ENCODE measurements around the gene HECW1. TPM values are rescaled to one million over a fixed set of nuclear protein-coding genes. Genes with fewer than 3 reads are reported as not detected.

Gene HECW1
- total and polyA plus RNA-seq, 4 donors = 0.05 TPM; not detected in 3

- Histone ChIP-seq H3K27me3 (ENCODE audit: control insufficient read depth in 4 of 4, insufficient read depth in 4 of 4, low read length in 3 of 4) (peaks cover 0 to 13% (median 4%) of the 10 kb centered on the region in 4 donors), H3K36me3 (ENCODE audit: control insufficient read depth in 4 of 4, insufficient read depth in 3 of 4, low read depth in 1 of 4, low read length in 3 of 4) (no peaks in the 10 kb centered on the region), H3K9ac (ENCODE audit: low read depth in 1 of 2, low read length in 2 of 2) (no peak overlapping the region), H3K27ac (ENCODE audit: low read depth in 1 of 2, low read length in 2 of 2) (no peak overlapping the region), H3K4me3 (ENCODE audit: low read depth in 1 of 3, low read length in 3 of 3) (no peak overlapping the region), H3K9me3 (ENCODE audit: control insufficient read depth in 4 of 4, low read length in 3 of 4) (no peaks in the 10 kb centered on the region), H3K4me1 (ENCODE audit: control insufficient read depth in 4 of 4, insufficient read depth in 4 of 4, low read length in 3 of 4) (no peaks in the 10 kb centered on the region)
- TF ChIP-seq RAD21 (IDR thresholded peaks at IDR 0.05) = no peak
- TF ChIP-seq MAX (IDR thresholded peaks at IDR 0.05) = no peak
- TF ChIP-seq SP1 (IDR thresholded peaks at IDR 0.05) = no peak
- no peak for TF ChIP-seq ATF3 (IDR thresholded peaks at IDR 0.05)
- no peak for TF ChIP-seq JUND (IDR thresholded peaks at IDR 0.05)
- no peak for DNase-seq (ENCODE audit: low spot score)
- WGBS = 61% methylated on average over 7 of the region's 7 CpGs
These were observed 86.2 kb downstream of the HECW1 start for GRCh38 chr7:43198599-43199090.

GRCh38 chr7:43199371-43200160 is 87.1 kb downstream of the HECW1 start:
- DNase-seq (ENCODE audit: low spot score) = no peak
- no peak overlapping the region for H3K27ac ChIP-seq (ENCODE audit: low read depth in 1 of 2, low read length in 2 of 2)
- H3K36me3 ChIP-seq (ENCODE audit: control insufficient read depth in 4 of 4, insufficient read depth in 3 of 4, low read depth in 1 of 4, low read length in 3 of 4) = no peaks in the 10 kb centered on the region
- H3K9me3 ChIP-seq (ENCODE audit: control insufficient read depth in 4 of 4, low read length in 3 of 4) = no peaks in the 10 kb centered on the region
- H3K9ac ChIP-seq (ENCODE audit: low read depth in 1 of 2, low read length in 2 of 2) = no peak overlapping the region
- WGBS = 54% methylated on average over 8 of the region's 8 CpGs
- no peak overlapping the region for H3K4me3 ChIP-seq (ENCODE audit: low read depth in 1 of 3, low read length in 3 of 3)
- TF ChIP-seq RAD21 (IDR thresholded peaks at IDR 0.05) = no peak
- no peak for TF ChIP-seq REST (IDR thresholded peaks at IDR 0.05)
- no peak for TF ChIP-seq YY1 (IDR thresholded peaks at IDR 0.05)
- TF ChIP-seq TAF1 (conservative IDR thresholded peaks at IDR 0.05) = no peak
- TF ChIP-seq SP1 (IDR thresholded peaks at IDR 0.05) = no peak
- no peak for TF ChIP-seq MAX (IDR thresholded peaks at IDR 0.05)
- TF ChIP-seq EGR1 (IDR thresholded peaks at IDR 0.05; ENCODE audit: low read depth in 2 of 2) = no peak
- no peak for TF ChIP-seq ATF3 (IDR thresholded peaks at IDR 0.05)
- TF ChIP-seq GABPA (IDR thresholded peaks at IDR 0.05 in 1 of 2, conservative IDR thresholded peaks at IDR 0.05 in 1 of 2) = no peak
- TF ChIP-seq HNF4G (IDR thresholded peaks at IDR 0.05) = no peak
- TF ChIP-seq CTCF (IDR thresholded peaks at IDR 0.05; ENCODE audit: low read depth, low read length, missing input control) = no peak
- no peak for TF ChIP-seq JUND (IDR thresholded peaks at IDR 0.05)
- TF ChIP-seq NR2F2 (IDR thresholded peaks at IDR 0.05) = no peak
- H3K4me1 ChIP-seq (ENCODE audit: control insufficient read depth in 4 of 4, insufficient read depth in 4 of 4, low read length in 3 of 4) = no peaks in the 10 kb centered on the region
- peaks cover 0 to 13% (median 4%) of the 10 kb centered on the region in 4 donors for H3K27me3 ChIP-seq (ENCODE audit: control insufficient read depth in 4 of 4, insufficient read depth in 4 of 4, low read length in 3 of 4)
